ENCODE results near the gene TMEM203. TPM values are rescaled to one million over a fixed set of nuclear protein-coding genes. Genes with fewer than 3 reads are reported as not detected.

TMEM203 gene
- total and polyA plus RNA-seq, 5 experiments from 2014 or later, result 42.7 to 163 (median 128) TPM

DNA sequence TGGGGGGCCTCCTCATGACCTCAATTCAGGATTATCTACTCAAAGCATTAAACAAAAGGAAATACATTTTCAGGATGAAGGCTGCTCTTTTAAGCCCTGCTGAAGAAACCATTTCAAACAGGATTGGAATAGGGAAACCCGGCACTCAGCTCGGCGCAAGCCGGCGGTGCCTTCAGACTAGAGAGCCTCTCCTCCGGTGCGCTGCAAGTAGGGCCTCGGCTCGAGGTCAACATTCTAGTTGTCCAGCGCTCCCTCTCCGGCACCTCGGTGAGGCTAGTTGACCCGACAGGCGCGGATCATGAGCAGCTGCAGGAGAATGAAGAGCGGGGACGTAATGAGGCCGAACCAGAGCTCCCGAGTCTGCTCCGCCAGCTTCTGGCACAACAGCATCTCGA is 720 bp downstream of the TMEM203 start:
- Mint-ChIP-seq H3K4me1 (peaks cover 22 to 57% (median 47%) of the 10 kb centered on the region in 4 donors), H3K36me3 (peaks cover 0 to 14% (median 0%) of the 10 kb centered on the region in 3 donors), H3K4me3 (peak overlapping the region; percentile 86 to 95 (median 92)), H3K9me3 (no peaks in the 10 kb centered on the region), H3K27ac (peak overlapping the region; percentile 75 to 97 (median 94)), H3K27me3 (no peaks in the 10 kb centered on the region)
- DNase-seq, result no peak
- ATAC-seq, result no peak
- POLR2A ChIA-PET, result interaction anchor here (0.6 to 11.7 kb wide), 7 partner anchors 14 to 320 kb away, joined by 3 to 135 read pairs (median 5); partner anchors contain the start of genes ANAPC2, CYSRT1, MAN1B1 and RNF208

- no peaks in the 10 kb centered on the region for H3K27me3 Mint-ChIP-seq
- peaks cover 0 to 9% (median 0%) of the 10 kb centered on the region in 3 donors for H3K36me3 Mint-ChIP-seq
- DNase-seq, result no peak
- no peak for ATAC-seq
- H3K9me3 Mint-ChIP-seq, result no peaks in the 10 kb centered on the region
- H3K27ac Mint-ChIP-seq, result no peak overlapping the region
- H3K4me1 Mint-ChIP-seq, result peaks cover 22 to 59% (median 43%) of the 10 kb centered on the region in 4 donors
- peak overlapping the region in 4 of 10 donors; percentile 4 to 54 (median 32) for H3K4me3 Mint-ChIP-seq
- POLR2A ChIA-PET, result interaction anchor here (0.7 to 11.7 kb wide), 6 partner anchors 12 to 156 kb away, joined by 3 to 135 read pairs (median 7); partner anchors contain the start of genes ANAPC2, CYSRT1, MAN1B1 and RNF208
These were observed 2.5 kb downstream of the TMEM203 start for GRCh38 chr9:137202966-137203365.

DNA sequence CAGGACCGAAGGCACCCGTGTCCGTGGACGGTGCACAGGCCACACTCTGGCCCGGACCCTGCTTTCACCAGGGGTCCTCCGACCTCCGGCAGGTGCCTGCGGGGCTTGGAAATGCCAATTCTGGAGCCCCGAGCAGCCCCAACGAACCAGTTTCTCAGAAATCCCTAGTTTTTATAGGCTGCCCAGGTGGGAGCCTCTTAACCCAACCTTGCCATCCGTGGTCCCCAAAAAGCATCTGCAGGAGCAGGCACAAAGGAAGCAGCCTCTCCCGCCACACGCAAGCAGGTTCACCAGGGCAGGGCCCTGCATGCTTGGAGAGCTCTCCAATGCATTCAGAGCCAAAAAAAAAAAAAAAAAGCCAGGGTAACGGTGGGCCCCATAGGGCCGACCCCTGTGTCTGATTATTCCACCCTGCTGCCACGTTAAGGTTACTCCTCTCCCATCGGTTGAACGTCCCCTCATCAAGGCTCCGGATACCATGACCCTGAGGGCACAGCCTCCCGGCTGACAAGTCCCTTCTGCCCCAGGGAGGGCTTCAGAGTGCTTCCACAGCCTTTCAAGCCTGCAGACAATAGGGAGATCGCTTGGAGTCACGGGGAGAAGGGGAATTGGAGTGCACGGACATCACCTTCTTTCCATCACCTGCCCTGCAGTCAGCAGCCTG is 4.1 kb downstream of the TMEM203 start:
- H3K4me1 Mint-ChIP-seq, result peaks cover 10 to 45% (median 29%) of the 10 kb centered on the region in 4 donors
- POLR2A ChIA-PET, result interaction anchor here (0.6 to 11.7 kb wide), 19 partner anchors 11 to 1185 kb away, joined by 3 to 135 read pairs (median 4); partner anchors contain the start of genes ANAPC2, CYSRT1, GRIN1 and MAN1B1
- peak overlapping the region; percentile 76 to 92 (median 85) for H3K4me3 Mint-ChIP-seq
- H3K27ac Mint-ChIP-seq, result peak overlapping the region; percentile 48 to 90 (median 80)
- no peaks in the 10 kb centered on the region for H3K27me3 Mint-ChIP-seq
- no peak for ATAC-seq
- DNase-seq, result no peak
- H3K9me3 Mint-ChIP-seq, result no peaks in the 10 kb centered on the region
- H3K36me3 Mint-ChIP-seq, result no peaks in the 10 kb centered on the region

- Mint-ChIP-seq H3K27me3 (no peaks in the 10 kb centered on the region), H3K27ac (peak within 1 kb of the TSS; percentile 48 to 90 (median 80)), H3K4me3 (peak within 1 kb of the TSS; percentile 76 to 92 (median 85)), H3K36me3 (no peaks in the 10 kb centered on the region), H3K4me1 (peaks cover 9 to 39% (median 22%) of the 10 kb centered on the region in 4 donors), H3K9me3 (no peaks in the 10 kb centered on the region)
- peak; percentile 93 to 95 for ATAC-seq
- POLR2A ChIA-PET, result interaction anchor here (0.6 to 11.7 kb wide), 18 partner anchors 10 to 1184 kb away, joined by 3 to 135 read pairs (median 4); partner anchors contain the start of genes ANAPC2, CYSRT1, GRIN1 and MAN1B1
- peak; percentile 94 to 99 (median 98) for DNase-seq
These were observed 4.9 kb downstream of the TMEM203 start, which contains the start of gene TPRN for GRCh38 chr9:137200311-137201204. Gene TPRN (minus strand): TSS chr9:137200741. CDS start chr9:137200711, 30 bp downstream.

GRCh38 chr9:137199411-137200121 is 5.9 kb downstream of the TMEM203 start:
- POLR2A ChIA-PET, result interaction anchor here (0.5 to 11.7 kb wide), 5 partner anchors 9 to 70 kb away, joined by 3 to 135 read pairs (median 5); partner anchors contain the start of genes ANAPC2, RNF208, SSNA1 and TUBB4B
- H3K4me1 Mint-ChIP-seq, result peaks cover 7 to 36% (median 20%) of the 10 kb centered on the region in 4 donors
- no peak for DNase-seq
- no peaks in the 10 kb centered on the region for H3K36me3 Mint-ChIP-seq
- no peaks in the 10 kb centered on the region for H3K9me3 Mint-ChIP-seq
- H3K27me3 Mint-ChIP-seq, result no peaks in the 10 kb centered on the region
- ATAC-seq, result no peak
- H3K4me3 Mint-ChIP-seq, result peak overlapping the region; percentile 60 to 86 (median 78)
- H3K27ac Mint-ChIP-seq, result peak overlapping the region in 2 of 10 donors; percentile 59 to 86

GRCh38 chr9:137198902-137199283 is 6.6 kb downstream of the TMEM203 start:
- Mint-ChIP-seq H3K9me3 (no peaks in the 10 kb centered on the region), H3K36me3 (no peaks in the 10 kb centered on the region), H3K27ac (no peak overlapping the region), H3K4me3 (peak overlapping the region in 4 of 10 donors; percentile 10 to 60 (median 28)), H3K27me3 (no peaks in the 10 kb centered on the region), H3K4me1 (peaks cover 7 to 29% (median 15%) of the 10 kb centered on the region in 4 donors)
- POLR2A ChIA-PET, result interaction anchor here (0.5 to 11.7 kb wide), 5 partner anchors 9 to 69 kb away, joined by 3 to 135 read pairs (median 5); partner anchors contain the start of genes ANAPC2, RNF208, SSNA1 and TUBB4B
- ATAC-seq (no peak), DNase-seq (no peak)

GRCh38 chr9:137198051-137198901 is 7.2 kb downstream of the TMEM203 start:
- peaks cover 7 to 23% (median 15%) of the 10 kb centered on the region in 4 donors for H3K4me1 Mint-ChIP-seq
- DNase-seq (no peak), ATAC-seq (no peak)
- H3K36me3 Mint-ChIP-seq, result no peaks in the 10 kb centered on the region
- peak overlapping the region in 6 of 10 donors; percentile 16 to 68 (median 41) for H3K4me3 Mint-ChIP-seq
- no peaks in the 10 kb centered on the region for H3K27me3 Mint-ChIP-seq
- H3K27ac Mint-ChIP-seq, result peak overlapping the region in 2 of 10 donors; percentile 41 to 43
- H3K9me3 Mint-ChIP-seq, result no peaks in the 10 kb centered on the region
- POLR2A ChIA-PET, result interaction anchor here (1.1 to 11.7 kb wide), 4 partner anchors 8 to 69 kb away, joined by 3 to 135 read pairs (median 6); partner anchors contain the start of genes ANAPC2, RNF208, SSNA1 and TUBB4B

DNA sequence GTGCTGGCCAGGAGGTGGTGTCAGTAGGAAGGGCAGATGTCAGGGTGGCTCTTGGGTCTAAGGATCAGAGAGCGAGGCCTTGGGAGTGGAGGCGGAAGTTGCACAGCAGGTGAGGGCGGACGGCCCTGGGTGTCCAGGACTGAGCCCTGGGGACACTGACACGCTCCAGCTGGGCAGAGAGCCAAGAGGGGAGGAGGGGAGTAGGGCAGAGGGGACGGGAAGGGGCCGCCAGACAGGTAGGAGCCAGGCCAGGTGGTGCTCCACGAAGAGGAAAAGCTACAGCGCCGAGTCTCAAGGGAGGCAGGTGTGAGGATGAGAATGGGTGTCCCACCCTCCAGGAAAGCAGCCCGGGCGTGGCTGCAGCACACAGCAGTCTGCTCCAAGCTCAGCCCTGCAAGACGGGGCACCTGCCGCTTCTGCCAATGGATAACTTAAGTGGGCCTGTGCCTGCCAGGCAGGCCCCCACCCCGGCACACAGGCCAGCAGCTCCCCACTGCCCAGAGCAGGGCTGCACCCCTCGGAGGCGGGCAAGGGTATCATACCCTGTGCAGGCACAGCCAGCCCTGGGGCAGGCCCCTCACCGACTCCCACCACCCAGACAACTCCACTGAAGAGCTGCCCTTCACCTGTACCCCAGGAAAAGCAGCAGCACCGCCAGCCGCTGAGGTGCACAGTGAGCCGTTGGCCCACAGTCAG is 9.8 kb downstream of the TMEM203 start:
- DNase-seq (no peak), ATAC-seq (no peak)
- POLR2A ChIA-PET, result interaction anchor here (1.2 to 1.4 kb wide), 3 partner anchors 19 to 32 kb away, joined by 3 to 5 read pairs (median 3); partner anchors contain the start of gene RNF224
- Mint-ChIP-seq H3K27me3 (no peaks in the 10 kb centered on the region), H3K27ac (no peak overlapping the region), H3K4me3 (peak overlapping the region in 2 of 10 donors; percentile 43 to 56), H3K9me3 (no peaks in the 10 kb centered on the region), H3K36me3 (peaks cover 0 to 2% (median 0%) of the 10 kb centered on the region in 3 donors), H3K4me1 (peaks cover 2 to 10% (median 5%) of the 10 kb centered on the region in 4 donors)

- no peak for DNase-seq
- Mint-ChIP-seq H3K4me3 (no peak overlapping the region), H3K27ac (no peak overlapping the region), H3K36me3 (peaks cover 0 to 4% (median 0%) of the 10 kb centered on the region in 3 donors), H3K4me1 (peaks cover 2 to 14% (median 9%) of the 10 kb centered on the region in 4 donors), H3K27me3 (no peaks in the 10 kb centered on the region), H3K9me3 (no peaks in the 10 kb centered on the region)
- POLR2A ChIA-PET, result interaction anchor here (1.2 to 1.4 kb wide), 3 partner anchors 20 to 33 kb away, joined by 3 to 5 read pairs (median 3); partner anchors contain the start of gene RNF224
- no peak for ATAC-seq
These were observed 10.5 kb downstream of the TMEM203 start for GRCh38 chr9:137194909-137195308.

DNA sequence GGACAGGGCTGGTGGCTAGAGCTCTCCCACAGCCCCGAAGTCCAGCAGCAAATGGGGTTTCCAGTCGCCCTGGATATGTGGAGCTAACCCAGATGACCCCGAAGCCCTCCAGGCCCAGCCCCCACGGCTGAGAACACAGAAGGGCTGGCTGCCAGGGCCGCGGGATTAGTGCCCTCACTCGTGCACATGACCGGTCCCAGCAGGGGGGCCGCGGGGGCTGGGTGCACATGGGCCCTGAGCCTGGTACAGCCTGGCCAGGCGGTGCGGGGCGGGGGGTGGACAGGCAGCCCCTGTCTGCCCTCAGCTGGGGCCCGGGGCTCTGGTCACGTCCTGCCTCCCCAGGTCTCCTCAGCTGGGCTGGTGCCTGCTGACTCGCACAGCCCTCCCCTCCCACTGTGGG is 11.1 kb downstream of the TMEM203 start:
- Mint-ChIP-seq H3K4me1 (peaks cover 2 to 18% (median 13%) of the 10 kb centered on the region in 4 donors), H3K4me3 (no peak overlapping the region), H3K27ac (no peak overlapping the region), H3K9me3 (no peaks in the 10 kb centered on the region), H3K36me3 (peaks cover 0 to 4% (median 0%) of the 10 kb centered on the region in 3 donors), H3K27me3 (no peaks in the 10 kb centered on the region)
- ATAC-seq (no peak), DNase-seq (no peak)
- POLR2A ChIA-PET, result interaction anchor here (1.3 to 8.1 kb wide), 2 partner anchors 8 to 21 kb away, joined by 3 to 135 read pairs; partner anchors contain the start of genes NDOR1, TMEM203 and TPRN

All from naive thymus-derived CD8-positive, alpha-beta T cell (primary cell).